ENCODE results near the gene TBL3.
A peak's percentile ranks its signal among the peaks of the same experiment; 100 is the strongest.
"Not testable (repeated sequence)": the region's sequence is repeated elsewhere in the genome, so short reads cannot be mapped to it uniquely, and the experiment has no call there.

TBL3 gene

DNA sequence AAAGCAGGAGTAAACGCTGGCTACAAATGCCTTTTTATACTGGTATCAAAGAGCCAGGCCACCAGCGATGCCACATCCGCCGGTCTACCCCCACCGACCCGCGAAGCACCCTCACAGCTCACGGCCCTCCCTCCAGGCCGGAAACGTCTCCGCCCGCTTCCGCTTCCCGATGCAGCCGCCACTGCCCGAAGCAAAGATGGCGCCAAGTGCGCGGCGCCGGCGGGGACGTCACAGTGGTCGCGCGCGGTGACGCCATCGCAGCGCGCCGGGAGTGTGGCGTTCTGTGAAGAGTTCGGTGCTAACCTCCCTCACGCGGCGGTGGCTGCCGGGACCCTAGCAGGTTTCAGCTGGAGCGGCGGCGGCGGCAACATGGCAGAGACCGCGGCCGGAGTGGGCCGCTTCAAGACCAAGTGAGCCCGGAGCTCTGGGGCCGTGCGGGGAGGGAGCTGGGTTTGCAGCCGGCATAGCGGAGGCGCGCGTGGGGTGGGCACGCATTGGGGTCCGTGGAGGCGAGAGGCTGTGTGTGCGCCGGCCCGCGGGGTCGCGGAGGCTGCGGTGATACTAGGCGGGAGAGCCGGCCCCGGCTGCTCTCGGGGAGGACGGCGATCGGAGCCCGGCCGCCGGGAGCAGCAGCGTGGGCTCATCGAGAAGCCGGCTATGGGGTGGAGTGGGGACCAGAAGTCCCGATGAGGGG lies at the start of gene TBL3:
Gene TBL3 (plus strand): TSS at position 258 of the 694 bp plus-strand sequence. CDS start 112 bp downstream, at position 370.
- peak; percentile 94 for DNase-seq (ENCODE audit: low read depth)

DNA sequence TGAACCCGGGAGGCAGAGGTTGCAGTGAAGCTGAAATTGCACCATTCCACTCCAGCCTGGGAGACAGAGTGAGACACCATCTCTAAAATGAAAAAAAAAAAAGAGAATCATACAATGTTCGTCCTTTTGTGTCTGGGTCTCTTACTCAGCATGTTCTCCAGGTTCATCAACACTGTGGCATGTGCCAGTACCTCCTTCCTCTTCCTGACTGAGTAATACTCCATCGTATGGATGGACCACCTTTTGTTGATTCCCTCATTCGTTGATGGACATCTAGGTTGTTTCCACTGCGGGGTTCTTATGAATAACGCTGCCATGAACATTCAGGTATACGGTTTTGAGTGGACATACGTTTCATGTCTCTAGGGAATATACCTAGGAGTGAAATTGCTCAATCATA lies 49.5 kb upstream of the TBL3 start:
- no peak for DNase-seq (ENCODE audit: low read depth)

- DNase-seq (ENCODE audit: low read depth): peak; percentile 22
These were observed 48.4 kb upstream of the TBL3 start for GRCh38 chr16:1923299-1924034.

DNA sequence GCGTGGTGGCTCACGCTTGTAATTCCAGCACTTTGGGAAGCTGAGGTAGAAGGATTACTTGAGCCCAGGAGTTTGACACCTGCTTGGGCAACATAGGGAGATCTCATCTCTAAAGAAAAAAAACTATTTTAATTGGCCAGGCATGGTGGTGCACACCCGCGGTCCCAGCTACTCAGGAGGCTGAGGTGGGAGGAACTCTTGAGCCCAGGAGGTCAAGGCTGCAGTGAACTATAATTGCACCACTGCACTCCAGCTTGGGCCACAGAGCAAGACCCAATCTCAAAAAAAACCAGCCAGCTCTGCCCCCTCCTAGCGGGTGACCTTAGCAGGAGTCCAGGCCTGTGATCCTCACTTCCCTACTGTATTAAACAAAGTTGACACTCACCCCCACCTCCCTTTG lies 47.8 kb upstream of the TBL3 start:
- no peak for DNase-seq (ENCODE audit: low read depth)

DNA sequence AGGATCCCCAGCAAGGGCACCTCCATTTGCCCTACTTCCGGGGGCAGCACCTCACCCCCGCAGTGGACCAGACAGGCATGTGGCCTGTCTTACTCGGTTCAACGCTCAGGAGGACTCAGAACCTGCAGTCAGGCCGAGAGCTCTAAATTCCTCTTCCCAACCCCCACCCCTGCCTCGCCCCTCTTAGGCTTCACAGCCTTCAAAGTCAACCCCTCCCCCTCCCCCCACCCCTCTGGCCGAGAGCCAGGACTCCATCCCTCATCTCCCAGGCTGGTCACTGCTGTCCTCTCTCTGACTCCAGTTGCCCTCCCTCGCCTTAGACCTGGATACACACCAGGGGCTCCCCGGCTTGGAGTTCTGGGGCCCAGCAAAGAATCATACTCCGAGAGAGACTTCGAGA lies 45.6 kb upstream of the TBL3 start:
- DNase-seq (ENCODE audit: low read depth): no peak

DNA sequence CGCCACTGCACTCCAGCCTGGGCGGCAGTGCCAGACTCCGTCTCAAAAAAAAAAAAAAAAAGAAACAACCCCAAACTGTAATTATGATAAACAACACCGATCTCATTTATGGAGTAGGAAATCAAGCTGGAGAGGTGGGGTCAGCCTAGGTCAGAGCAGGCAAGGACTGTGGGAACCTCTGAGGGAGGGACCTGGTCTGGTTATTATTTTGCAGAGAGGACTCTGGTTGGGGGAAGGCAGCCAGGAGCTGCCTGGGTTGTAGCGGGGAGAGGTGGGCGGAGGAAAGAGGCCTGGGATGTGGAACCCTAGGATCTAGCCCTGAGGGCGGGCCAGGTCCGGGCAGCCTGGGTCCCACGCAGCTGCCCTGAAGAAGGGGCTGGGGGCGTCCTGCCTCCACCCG lies 42.7 kb upstream of the TBL3 start:
- no peak for DNase-seq (ENCODE audit: low read depth)

DNA sequence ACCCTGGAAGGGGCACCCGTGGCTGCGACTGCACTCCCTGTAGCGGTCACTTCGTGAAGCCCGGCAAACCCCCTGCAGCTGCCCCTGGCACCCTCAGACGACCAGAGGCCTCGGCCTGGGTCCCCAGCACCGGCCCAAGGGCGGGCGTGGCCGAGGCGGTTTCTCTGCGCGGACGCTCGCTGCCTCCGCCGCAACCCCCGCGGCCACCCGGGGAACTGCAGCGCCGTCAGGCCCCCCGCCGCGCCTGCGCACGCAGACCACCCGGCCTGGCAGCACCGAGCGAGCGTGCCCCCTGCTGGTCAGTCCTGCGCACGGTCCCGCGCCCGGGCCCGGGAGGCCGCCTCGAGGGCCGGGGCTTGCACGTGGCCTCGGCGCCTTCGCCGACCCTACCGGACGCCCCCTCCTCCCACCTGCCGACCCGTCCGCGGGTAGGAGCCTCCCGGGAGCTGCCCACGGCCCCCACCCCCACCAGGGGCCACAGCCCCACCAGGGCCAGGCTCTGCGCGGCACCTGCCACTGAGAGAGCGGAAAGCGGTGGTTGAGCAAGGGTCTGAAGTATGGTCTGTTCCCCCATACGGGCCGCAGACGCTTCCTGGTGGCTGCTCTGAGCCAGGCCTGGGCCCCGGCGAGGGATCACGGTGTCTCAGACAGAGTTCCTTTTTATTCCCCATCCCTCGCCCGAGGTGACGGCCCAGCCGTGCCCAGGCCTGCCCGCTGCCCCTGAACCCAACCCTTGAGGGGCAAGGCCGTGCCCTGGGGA lies 42.1 kb upstream of the TBL3 start:
- DNase-seq (ENCODE audit: low read depth): peak; percentile 76

- no peak for DNase-seq (ENCODE audit: low read depth)
These were observed 41.5 kb upstream of the TBL3 start for GRCh38 chr16:1930338-1930720.

DNA sequence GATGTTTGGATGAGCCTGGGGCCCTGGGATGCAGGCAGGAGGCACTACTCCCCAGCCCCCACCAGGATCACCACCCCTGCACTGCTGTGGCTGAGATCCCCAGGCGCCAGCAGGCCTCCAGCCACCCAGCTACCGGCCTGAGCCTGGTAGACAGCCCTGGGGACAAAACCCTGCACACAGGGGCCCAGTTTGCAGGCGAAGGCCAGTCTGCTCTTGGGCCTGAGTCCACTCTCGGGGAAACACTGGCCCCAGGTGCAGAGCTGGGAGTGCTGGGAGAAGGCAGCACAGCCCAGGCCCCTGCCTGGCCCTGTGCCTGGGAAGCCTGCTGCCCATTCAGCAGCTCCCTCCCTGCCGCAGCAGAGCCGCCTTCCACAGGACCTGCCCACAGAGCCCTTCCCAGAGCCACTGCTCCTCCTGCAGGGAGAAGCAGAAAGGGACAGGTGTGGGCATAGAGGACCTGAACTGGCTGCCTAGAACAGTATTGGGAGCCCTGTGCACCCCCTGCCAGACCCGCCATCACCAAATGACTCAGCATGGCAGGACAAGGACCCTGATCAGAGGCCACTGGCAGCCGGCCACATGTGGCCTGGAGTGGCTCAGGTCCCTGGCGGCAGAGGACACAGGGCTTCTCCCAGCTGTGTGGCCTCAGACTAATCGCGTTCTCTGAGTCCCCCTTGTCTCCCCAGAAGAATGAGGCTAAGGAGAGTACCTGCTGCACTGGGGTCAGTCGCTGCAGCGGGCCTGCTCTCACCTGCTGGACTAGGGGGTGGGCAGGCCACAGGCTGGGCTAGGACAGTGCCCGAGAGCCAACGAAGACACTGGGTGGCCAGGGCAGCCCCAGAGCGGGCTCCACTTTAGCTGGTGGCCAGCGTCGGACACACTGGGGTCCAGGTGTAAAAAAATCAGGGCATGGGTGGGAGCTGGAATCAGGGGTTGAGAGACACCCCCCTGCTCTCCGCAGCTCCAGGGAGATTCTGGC lies 39.5 kb upstream of the TBL3 start:
- DNase-seq (ENCODE audit: low read depth): peak; percentile 10

DNA sequence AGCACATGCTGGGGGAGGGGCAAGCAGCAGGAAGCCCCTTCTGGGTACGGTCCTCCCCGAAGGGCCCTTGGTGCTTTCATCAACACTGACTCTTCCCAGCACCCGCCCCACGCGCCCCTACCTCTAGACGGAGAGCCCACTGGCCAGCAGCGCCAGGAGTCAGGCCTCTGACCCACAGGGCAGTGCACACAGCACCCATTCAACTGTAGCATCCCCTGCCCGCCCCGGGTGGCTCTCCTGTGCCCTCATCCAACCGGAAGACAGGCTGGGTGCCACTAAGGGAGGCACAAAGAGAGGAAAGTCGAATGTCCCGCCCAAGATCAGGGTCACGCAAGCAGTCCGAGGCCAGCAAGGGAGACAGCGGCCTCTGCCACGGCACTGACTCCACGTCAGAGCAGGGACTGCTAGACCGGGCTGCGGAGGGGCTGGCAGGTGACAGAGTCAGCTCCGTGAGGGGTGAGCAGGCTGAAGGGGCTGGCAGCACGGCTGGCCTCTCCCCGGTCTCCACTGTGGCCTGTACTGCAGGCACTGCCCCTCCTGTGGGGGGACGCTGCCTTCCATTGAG lies 38.7 kb upstream of the TBL3 start:
- no peak for DNase-seq (ENCODE audit: low read depth)

DNA sequence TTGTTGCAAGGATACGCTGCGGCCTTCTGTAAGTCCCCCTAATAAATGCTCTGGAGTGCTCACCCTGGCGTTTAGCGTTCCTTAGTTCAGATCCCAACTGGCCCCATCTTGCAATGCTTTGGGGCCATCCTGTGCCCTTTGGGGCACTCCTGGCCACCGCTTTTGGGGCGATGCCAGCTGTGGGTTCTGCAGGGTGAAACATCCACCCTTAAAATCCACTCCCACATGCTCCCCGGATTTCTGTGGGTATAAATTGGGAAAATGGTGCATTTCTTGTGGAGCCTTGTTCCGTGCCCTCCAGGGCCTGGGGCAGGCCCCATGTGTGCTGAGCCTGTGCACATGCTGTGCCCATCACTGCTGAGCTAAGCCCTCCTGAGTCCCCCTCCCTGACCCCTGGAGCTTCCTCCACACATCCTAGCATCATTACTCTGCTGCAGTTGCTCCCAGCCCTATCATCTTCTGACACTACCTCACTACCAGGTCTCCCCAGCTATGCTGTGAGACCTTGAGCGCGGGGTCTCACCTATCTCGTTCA lies 34.8 kb upstream of the TBL3 start:
- DNase-seq (ENCODE audit: low read depth): no peak

DNA sequence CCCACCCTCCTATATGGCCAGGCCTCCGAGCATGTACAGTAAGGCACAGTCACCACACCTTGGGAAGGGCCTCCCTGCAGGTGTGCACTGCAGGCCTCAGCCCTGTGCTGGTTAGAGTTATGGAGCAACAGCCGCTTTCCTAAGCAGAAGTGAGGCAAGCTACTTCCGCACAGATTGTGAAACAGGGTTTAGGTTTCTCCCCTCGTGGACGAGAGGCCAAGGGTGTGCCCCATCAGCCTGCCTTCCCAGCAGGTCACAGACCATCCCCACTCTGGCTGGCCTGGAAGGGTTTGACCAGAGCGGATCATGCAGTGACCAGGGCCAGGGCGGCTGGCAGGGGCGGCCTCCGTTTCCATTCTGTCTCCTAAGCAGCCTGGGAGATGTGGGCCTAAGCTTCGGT lies 33.5 kb upstream of the TBL3 start:
- no peak for DNase-seq (ENCODE audit: low read depth)

DNA sequence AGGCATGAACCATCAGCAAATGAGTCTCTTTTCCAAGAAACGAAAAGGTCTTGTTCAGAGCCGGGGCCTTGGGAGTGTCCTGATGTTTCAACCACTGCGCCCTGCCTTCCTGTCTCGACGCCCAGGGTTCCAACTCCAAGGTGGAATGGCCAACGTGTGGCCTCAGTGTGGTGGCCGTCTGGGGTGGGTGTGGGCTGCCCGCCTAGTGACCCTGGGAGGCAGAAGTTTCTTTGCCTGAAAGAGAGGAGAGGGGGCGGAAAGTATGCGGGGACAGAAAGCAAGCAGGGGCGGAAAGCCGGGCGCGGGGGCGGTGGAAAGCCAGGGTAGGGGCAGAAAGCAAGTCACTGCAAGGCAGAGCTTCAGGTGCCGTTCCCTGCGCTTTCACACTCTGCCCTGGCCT lies 32.9 kb upstream of the TBL3 start:
- DNase-seq (ENCODE audit: low read depth): no peak

DNA sequence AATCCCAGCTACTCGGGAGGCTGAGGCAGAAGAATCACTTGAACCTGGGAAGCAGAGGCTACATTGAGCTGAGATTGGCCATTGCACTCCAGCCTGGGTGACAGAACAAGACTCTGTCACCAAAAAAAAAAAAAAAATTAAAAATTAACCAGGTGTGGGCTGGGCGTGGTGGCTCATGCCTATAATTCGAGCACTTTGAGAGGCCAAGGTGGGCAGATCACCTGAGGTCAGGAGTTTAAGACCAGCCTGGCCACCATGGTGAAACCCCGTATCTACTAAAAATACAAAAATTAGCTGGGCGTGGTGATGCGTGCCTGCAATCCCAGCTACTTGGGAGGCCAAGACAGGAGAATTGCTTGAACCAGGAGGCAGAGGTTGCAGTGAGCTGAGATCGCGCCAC lies 32.0 kb upstream of the TBL3 start:
- not testable (repeated sequence) for DNase-seq (ENCODE audit: low read depth)

GRCh38 chr16:1940273-1941161 lies 31.3 kb upstream of the TBL3 start:
- no peak for DNase-seq (ENCODE audit: low read depth)

- DNase-seq (ENCODE audit: low read depth): peak; percentile 63
These were observed 30.4 kb upstream of the TBL3 start for GRCh38 chr16:1941162-1942046.

DNA sequence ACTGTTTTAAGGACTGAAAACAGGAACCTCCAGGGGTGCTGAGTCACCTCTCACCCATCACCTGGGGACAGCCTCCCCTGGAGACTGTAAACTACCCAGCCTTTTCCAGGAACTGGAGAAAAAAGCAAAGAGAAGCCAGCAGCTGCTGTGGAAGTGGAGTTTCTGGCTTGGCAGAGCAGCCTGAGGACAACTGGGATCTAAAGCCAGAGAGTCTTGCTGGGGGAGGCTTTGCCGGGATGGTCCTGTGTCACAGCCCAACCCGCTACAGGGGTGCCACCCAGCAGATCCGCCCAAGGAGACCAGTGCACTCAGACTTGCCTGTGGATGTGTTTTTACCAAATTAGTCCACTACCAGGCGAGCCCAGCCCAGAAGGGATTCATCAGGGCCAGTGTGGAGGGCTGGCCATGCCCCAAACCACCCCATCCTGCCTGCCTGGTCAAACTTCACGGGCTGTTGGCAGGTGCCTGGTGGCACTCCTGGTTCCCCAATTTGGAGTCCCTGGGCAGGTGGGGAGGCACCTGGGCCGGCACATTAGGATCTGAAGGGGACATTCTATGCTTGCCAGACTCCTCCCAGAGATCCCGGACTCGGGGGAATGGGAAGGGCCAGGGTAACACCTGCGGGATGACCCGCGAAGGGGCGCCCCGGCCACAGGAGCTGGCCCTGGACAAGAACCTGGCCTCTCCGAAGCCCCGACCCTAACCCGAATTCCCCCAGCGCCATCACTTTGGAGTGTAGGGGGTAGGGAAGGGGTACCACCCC lies 29.6 kb upstream of the TBL3 start:
- peak; percentile 26 for DNase-seq (ENCODE audit: low read depth)

Data from iris pigment epithelial cell (primary cell).